GM21526 (cell line): ENCODE results near the gene QSER1.
"Not testable (repeated sequence)": the region's sequence is repeated elsewhere in the genome, so short reads cannot be mapped to it uniquely, and the experiment has no call there.

Experiments used
- ATAC-seq: cut with Tn5 transposase; IDR thresholded peaks from one replicate; pipeline ENCODE4 v1.9.1; 2021; ENCODE audit warnings: moderate library complexity; ENCODE audit not compliant: unreplicated experiment, low FRiP score

The QSER1 gene

DNA sequence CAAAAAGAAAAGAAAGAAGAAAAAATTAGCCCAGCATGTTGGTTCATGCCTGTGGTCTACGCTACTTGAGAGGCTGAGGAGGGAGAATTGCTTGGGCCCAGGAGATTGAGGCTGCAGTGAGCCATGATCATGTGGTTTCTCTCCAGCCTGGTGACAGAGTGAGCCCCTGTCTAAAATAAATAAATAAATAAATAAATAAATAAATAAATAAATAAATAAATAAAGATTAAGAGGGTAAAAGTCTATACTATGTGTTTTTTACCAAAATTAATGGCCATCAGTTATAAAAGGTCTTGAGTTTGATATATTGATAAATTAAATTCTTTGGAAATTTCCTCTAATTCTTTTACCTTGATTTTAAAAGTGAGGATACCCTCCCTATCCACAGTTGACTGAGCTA is 97.9 kb downstream of the QSER1 start:
- no peak for ATAC-seq

DNA sequence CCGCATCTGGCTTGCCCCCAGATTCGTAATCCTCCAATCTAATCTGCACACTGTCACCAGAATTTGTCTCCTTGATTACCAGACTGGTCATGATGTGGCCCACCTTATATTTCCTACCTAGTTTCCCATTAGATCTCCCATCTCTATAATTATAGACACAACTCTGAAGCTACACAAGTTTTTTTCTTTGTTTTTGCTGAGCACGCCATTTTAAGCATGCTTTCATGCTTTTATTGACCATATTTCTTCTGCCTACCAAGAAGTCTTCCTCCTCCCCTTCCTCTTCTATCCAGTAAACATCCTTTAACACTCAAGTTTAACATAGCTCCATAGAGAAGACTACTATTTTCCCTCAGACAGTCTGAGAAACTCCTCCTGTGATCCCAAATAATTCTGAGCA is 98.8 kb downstream of the QSER1 start:
- no peak for ATAC-seq

GRCh38 chr11:32991898-32992297 is 99.3 kb downstream of the QSER1 start:
- ATAC-seq, result no peak

GRCh38 chr11:33000181-33000580 is 107.6 kb downstream of the QSER1 start:
- ATAC-seq, result no peak

GRCh38 chr11:33001281-33001680 is 108.7 kb downstream of the QSER1 start:
- no peak for ATAC-seq

DNA sequence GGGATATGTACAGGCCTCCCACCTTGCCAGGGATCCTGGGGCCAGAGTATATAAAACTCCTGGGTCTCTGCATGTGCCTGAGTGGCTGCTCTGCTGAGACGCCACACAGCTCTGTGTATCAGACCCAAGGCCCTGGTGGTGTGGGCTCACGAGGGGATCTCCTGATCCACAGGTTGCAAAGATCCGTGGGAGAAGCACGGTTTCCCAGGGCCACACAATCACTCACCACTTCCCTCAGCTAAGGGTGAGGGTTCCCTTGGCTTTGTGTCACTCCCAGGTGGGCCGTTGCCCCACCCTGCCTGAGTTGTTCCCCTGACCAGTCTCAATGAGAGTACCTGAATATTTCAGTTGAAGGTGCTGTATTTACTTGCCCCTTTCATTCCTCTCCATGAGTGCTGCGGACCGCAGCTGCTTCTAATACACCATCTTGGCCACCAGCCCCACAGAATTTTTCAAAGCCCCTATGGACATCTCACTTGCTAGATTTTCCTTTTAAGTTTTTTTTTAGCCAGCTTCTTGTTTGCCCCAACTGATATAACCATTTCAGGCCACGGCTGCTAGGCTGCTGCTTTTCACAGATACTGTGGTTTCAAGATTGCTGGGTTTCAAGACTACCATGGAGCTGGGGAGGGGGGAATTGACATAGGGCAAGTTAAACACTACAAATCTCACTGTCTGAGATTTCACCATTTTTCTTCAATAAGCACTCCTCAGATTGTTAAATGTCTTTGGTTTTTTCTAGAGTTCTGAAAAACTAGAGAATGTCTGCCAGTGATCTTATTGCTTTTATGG is 109.3 kb downstream of the QSER1 start:
- no peak for ATAC-seq

GRCh38 chr11:33005175-33005574 is 112.6 kb downstream of the QSER1 start:
- ATAC-seq, result no peak

GRCh38 chr11:33006010-33006409 is 113.4 kb downstream of the QSER1 start:
- ATAC-seq, result no peak

DNA sequence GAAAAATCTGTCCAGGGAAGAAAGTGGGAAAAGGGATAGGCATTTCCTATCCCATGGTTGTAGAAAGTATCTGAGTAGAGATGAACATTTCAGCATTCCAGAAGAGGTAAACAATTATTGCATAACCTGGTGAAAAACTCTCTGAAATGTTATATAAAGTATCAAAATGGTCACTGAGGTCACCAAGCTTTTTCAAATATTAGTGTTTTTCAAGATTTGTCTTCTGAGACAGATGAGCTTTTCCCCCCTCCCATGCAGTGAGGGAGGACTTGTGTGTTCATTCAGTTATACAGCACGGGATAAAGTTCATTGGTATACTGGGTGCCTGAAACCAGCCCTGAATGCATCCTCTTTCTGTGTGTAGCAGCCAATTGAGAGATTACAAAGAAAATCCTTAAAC is 121.1 kb downstream of the QSER1 start:
- ATAC-seq, result no peak

DNA sequence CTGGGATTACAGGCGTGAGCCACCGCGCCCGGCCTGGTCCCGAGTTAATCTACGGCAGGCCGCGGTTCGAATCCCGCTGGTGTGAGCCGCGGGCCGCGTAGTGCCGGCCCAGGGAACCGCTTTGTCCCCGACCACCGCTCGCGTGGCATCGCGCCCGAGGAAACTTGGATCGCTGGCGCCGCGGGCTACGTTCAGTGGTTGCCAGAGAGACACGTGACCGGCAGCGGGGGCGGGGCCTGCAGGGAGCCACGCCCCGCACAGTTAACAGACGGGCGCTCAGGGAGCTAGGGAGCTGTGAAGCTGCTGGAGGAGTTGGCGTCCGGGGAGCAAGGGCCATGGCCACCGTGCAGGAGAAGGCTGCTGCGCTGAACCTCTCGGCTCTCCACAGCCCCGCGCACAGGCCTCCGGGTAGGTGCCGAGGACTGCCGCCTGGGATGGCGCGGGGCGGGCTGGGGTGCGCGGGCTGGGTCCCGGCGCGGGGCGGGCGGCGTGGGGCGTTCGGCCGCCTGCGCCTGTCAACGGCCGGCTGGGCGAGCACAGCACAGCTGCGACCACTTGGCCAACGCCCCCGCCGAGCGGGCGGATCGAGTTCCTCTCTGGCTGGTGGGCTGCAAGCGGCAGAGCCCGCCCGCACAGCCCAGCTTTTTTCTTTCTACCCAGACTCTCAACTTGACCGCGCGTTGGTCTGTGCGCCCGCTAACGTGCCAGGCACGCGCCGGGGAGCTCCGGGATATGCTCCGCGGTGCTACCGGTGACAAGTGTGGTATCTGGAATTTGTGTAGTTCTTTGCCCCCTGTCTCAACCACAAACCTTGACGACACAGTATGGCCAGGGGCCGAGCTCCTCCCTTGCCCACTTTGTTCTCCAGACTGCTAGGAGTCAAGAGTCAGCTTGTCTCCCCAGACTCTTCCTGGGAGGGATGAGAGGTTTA is 123.3 kb downstream of the QSER1 start, which contains the start of gene DEPDC7:
DEPDC7 (plus strand) TSS at position 258 of the 931 bp plus-strand sequence; CDS start at position 336, 78 bp downstream.
- ATAC-seq, result peak; percentile 62

GRCh38 chr11:33016654-33017053 is 124.0 kb downstream of the QSER1 start:
- no peak for ATAC-seq

GRCh38 chr11:33017478-33017877 is 124.9 kb downstream of the QSER1 start:
- no peak for ATAC-seq

- no peak for ATAC-seq
Measured at GRCh38 chr11:33017965-33018364, 125.4 kb downstream of the QSER1 start.

GRCh38 chr11:33018840-33019239 is 126.2 kb downstream of the QSER1 start:
- no peak for ATAC-seq

- no peak for ATAC-seq
Measured at GRCh38 chr11:33021501-33021900, 128.9 kb downstream of the QSER1 start.

DNA sequence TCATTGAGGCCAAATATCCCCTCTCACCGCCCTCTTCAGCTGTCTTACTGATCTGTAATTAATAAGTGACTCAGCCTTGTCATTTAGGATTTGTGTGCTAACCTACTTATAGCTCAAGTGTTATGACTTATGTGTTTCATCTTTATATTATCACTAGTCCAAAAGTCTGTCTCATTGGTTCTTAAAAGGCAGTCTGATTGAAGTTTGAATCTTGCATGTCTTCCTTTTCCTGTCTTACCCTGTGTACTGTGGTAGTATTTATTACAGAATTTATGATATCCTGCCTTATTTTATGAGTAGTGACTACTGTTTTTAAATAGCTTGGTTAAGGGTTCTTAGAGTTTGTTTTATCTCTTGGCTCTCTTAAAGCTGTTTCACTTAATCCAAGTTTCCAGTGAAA is 129.3 kb downstream of the QSER1 start:
- no peak for ATAC-seq

DNA sequence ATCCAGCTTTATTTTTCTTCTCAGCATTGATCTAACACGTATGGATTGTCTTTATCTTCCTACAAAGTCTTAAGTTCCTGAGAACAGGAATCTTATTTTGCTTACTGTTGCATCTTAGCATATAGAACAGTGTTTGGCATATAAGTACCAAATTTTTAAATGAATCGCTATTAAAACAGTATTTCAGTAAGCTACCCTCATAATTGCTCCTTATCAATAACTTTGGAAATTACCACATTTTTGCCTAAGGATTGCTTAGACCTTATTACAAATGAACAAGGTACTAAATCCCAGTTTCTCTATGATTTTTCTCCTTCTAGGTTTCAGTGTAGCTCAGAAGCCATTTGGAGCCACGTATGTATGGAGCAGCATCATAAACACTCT is 132.7 kb downstream of the QSER1 start:
- no peak for ATAC-seq

DNA sequence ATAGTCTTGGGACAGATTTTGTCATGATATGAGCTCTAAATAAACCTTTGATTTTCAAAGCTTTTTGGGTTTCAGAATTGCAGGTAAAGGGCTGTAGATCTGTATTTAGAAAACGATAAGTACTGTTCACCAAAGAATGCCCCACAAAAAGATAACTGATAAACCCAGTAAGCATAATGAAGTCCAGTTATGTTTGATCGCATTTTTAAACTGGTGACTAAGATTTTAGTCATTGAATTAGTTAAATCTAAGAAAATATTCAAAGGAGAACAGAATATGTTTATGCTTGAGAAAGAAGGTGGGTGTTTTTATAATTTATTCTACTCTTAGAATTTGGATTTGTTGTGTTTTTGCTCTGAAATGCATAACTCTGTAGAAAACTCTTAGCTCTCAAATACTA is 134.6 kb downstream of the QSER1 start:
- ATAC-seq, result no peak

DNA sequence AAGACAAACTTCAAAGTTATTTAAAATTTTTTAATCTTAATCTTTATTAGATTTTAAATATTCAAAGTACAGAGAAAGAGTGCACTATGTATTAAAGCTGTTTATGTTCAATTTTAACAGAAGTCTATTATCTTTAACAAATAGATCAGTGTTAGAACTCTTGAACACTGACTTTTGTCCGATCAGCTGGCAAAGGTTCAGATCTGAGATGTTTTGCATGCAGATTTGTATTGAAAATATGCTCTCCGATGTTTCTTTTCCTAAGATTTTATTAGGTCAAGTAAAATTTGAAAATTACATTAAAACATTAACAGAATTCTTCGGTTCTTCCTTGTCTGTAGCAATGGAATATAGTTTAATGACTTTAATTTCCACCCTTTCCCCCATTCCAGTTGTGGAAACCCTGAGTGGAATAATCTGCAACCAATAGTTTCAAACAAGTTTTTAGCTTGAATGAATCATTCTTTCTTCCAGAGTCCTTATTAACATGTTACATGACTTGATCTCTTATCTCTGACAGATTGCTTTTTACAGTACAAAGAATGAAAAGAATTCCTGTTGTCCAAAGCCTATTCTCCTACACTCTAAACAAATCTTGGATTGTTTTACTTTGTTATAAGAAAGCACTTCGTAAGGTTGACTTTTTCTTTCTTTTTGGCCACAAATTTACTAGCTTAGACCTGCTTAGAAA is 135.4 kb downstream of the QSER1 start:
- no peak for ATAC-seq

DNA sequence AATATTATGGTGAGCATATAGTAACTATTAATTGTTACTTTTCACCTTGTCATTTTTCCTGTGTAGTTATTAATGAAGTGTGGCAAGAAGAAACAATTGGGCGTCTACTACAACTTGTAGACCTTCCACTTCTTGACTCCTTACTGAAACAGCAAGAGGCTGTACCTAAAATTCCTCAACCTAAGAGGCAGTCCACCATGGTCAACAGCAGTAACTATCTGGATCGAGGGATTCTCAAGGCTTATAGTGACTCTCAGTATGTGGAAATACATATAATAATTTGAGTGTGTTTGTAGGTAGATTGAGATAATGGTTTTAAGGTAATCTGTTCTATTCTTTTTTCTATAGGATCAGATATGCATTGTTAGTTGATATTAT is 135.9 kb downstream of the QSER1 start:
- no peak for ATAC-seq

DNA sequence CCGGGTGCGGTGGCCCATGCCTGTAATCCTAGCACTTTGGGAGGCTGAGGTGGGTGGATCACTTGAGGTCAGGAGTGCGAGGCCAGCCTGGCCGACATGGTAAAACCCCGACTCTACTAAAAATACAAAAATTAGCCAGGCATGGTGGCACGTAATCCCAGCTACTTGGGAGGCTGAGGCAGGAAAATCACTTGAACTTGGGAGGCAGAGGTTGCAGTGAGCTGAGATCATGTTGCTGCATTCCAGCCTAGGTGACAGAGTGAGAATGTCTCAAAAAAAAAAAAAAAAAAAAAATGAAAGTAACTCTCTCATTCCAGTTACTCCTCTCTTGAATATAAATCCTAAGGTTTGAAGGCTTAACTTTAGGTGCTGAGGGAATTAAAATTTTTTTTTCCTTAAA is 136.6 kb downstream of the QSER1 start:
- not testable (repeated sequence) for ATAC-seq
